GM12878 (cell line): ENCODE data around the gene CDC6. TPM values are rescaled to one million over a fixed set of nuclear protein-coding genes. Genes with fewer than 3 reads are reported as not detected.

Source experiments
- NR2C2 ChIP-seq: IDR thresholded peaks from 2 replicates; pipeline ENCODE4 v1.6.1; 2011; ENCODE audit warnings: borderline replicate concordance, low read depth; ENCODE audit not compliant: control insufficient read depth, insufficient read length
- SREBF1 ChIP-seq: IDR thresholded peaks from 2 replicates; pipeline ENCODE4 v1.6.1; 2012; ENCODE audit warnings: mild to moderate bottlenecking, low read length
- polyA plus RNA-seq, 11 experiments: library from polyadenylated mRNA; depleted of rRNA in 4 of 11; unstranded in 6 of 11; stranded (reverse) in 5 of 11; fragments of >200 nt; fragmentation: Nextera tagmentation in 4 of 11; fragmentation: Illumina TruSeq in 1 of 11; extraction: Ambion mirVana in 4 of 11; extraction: Trizol in 1 of 11; gene quantifications; 1 replicate in 1 of 11; 2 replicates in 10 of 11; pipeline versions ENCODE4 v1.2.1 to v1.2.3, GENCODE V29; 2011 to 2016; ENCODE audit warnings: inconsistent platforms in 2 of 11, missing spikeins in 2 of 11, low read depth in 1 of 11
- total RNA-seq, 4 experiments: library from RNA; depleted of rRNA in 3 of 4; stranded (reverse); fragments of >200 nt in 3 of 4; fragmentation: Illumina TruSeq in 1 of 4; extraction: Trizol in 1 of 4; gene quantifications; 2 replicates each; pipeline versions ENCODE4 v1.2.1 to v1.2.3, GENCODE V29; 2013 to 2021
- TF ChIP-seq, protein P1 (sequence below): fragments of 450-650 bp; IDR thresholded peaks from 2 replicates; pipeline ENCODE4 v1.6.1; 2017; ENCODE audit warnings: antibody characterized with exemption, mild to moderate bottlenecking, moderate library complexity
- TF ChIP-seq, protein P2 (sequence below), 3 experiments: IDR thresholded peaks in 2 of 3; conservative IDR thresholded peaks in 1 of 3; 2 replicates each; pipeline ENCODE4 v1.5.1; 2011; ENCODE audit warnings: low read depth in 3 of 3, low read length in 3 of 3, mild to moderate bottlenecking in 3 of 3, control low read depth in 2 of 3, moderate library complexity in 2 of 3, inconsistent platforms in 1 of 3, mixed read lengths in 1 of 3; ENCODE audit not compliant: control insufficient read depth in 2 of 3, insufficient read depth in 1 of 3; ENCODE audit errors: extremely low read depth in 1 of 3

CDC6 gene
- total and polyA plus RNA-seq, 10 of the 15 experiments (the other 5 are each of a cell fraction or from before 2014, with no cell fraction given), result 13.3 to 60.9 (median 47.6) TPM

DNA sequence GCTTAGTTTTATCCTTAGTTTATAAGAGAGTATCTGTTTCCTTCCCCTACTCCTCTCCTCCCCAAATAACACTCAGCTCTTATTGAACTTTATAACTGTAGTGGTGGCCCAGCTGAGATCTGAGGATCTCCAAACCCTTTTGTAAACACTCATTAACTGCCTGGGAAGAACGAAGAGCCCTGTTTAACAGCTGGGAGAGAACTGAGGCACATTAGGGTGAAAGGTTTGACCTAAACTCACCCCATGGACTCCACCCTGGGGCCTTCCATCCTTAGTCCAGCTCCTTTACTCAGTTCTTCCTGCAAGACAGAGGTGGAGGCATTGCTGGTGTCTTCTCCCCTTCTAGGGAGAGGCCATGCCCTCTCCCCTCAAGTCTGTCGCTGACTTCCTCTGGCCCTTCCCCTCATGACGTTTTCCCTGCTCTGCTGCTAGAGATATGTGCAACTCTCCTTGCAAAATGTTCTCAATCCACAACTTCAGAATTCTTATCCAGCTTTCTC, 20.1 kb downstream of the CDC6 start (continued):
- TF ChIP-seq, protein P1, sequence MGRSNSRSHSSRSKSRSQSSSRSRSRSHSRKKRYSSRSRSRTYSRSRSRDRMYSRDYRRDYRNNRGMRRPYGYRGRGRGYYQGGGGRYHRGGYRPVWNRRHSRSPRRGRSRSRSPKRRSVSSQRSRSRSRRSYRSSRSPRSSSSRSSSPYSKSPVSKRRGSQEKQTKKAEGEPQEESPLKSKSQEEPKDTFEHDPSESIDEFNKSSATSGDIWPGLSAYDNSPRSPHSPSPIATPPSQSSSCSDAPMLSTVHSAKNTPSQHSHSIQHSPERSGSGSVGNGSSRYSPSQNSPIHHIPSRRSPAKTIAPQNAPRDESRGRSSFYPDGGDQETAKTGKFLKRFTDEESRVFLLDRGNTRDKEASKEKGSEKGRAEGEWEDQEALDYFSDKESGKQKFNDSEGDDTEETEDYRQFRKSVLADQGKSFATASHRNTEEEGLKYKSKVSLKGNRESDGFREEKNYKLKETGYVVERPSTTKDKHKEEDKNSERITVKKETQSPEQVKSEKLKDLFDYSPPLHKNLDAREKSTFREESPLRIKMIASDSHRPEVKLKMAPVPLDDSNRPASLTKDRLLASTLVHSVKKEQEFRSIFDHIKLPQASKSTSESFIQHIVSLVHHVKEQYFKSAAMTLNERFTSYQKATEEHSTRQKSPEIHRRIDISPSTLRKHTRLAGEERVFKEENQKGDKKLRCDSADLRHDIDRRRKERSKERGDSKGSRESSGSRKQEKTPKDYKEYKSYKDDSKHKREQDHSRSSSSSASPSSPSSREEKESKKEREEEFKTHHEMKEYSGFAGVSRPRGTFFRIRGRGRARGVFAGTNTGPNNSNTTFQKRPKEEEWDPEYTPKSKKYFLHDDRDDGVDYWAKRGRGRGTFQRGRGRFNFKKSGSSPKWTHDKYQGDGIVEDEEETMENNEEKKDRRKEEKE, result no peak
- TF ChIP-seq, protein P2, sequence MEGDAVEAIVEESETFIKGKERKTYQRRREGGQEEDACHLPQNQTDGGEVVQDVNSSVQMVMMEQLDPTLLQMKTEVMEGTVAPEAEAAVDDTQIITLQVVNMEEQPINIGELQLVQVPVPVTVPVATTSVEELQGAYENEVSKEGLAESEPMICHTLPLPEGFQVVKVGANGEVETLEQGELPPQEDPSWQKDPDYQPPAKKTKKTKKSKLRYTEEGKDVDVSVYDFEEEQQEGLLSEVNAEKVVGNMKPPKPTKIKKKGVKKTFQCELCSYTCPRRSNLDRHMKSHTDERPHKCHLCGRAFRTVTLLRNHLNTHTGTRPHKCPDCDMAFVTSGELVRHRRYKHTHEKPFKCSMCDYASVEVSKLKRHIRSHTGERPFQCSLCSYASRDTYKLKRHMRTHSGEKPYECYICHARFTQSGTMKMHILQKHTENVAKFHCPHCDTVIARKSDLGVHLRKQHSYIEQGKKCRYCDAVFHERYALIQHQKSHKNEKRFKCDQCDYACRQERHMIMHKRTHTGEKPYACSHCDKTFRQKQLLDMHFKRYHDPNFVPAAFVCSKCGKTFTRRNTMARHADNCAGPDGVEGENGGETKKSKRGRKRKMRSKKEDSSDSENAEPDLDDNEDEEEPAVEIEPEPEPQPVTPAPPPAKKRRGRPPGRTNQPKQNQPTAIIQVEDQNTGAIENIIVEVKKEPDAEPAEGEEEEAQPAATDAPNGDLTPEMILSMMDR (IDR thresholded peaks at IDR 0.05 in 2 of 3, conservative IDR thresholded peaks at IDR 0.05 in 1 of 3; ENCODE audit: control insufficient read depth in 2 of 3, extremely low read depth in 1 of 3, insufficient read depth in 1 of 3, low read depth in 3 of 3, low read length in 3 of 3), result no peak
- TF ChIP-seq NR2C2 (no peak), SREBF1 (no peak)
